Smooth muscle cell (in vitro differentiated cells): Measurements from ENCODE around the gene NPAS1. TPM values are rescaled to one million over a fixed set of nuclear protein-coding genes. Genes with fewer than 3 reads are reported as not detected.

Experiments
- DNase-seq: peaks from one replicate; lab custom pipeline; 2025; ENCODE audit not compliant: unreplicated experiment; lab: John Stamatoyannopoulos, UW
- H2AFZ ChIP-seq: fragments of 200-600 bp; sonication (generic); 2 replicates; pipeline ENCODE4 v1.6.0; 2016; ENCODE audit warnings: antibody characterized with exemption, low read depth, mild to moderate bottlenecking
- H3F3A ChIP-seq: fragments of 200-600 bp; sonication (generic); 2 replicates; pipeline ENCODE4 v1.6.0; 2017; ENCODE audit warnings: antibody characterized with exemption, low read depth
- H3K27ac ChIP-seq: fragments of 200-600 bp; sonication (generic); 2 replicates; pipeline ENCODE4 v1.5.1; 2016; ENCODE audit warnings: low read depth, mild to moderate bottlenecking
- H3K27me3 ChIP-seq: fragments of 200-600 bp; sonication (generic); 2 replicates; pipeline ENCODE4 v1.6.1; 2016; ENCODE audit warnings: low read depth, mild to moderate bottlenecking
- H3K36me3 ChIP-seq: fragments of 200-600 bp; sonication (generic); 2 replicates; pipeline ENCODE4 v1.5.1; 2016; ENCODE audit warnings: low read depth
- H3K4me1 ChIP-seq: fragments of 200-600 bp; sonication (generic); 2 replicates; pipeline ENCODE4 v1.5.1; 2016; ENCODE audit warnings: low read depth
- H3K4me2 ChIP-seq: fragments of 200-600 bp; sonication (generic); 2 replicates; pipeline ENCODE4 v1.6.0; 2016; ENCODE audit warnings: mild to moderate bottlenecking
- H3K4me3 ChIP-seq: fragments of 200-600 bp; sonication (generic); 2 replicates; pipeline ENCODE4 v1.5.1; 2016; ENCODE audit warnings: mild to moderate bottlenecking
- H3K79me2 ChIP-seq: fragments of 200-600 bp; sonication (generic); 2 replicates; pipeline ENCODE4 v1.6.0; 2016; ENCODE audit warnings: low read depth, mild to moderate bottlenecking
- H3K9ac ChIP-seq: fragments of 200-600 bp; sonication (generic); 2 replicates; pipeline ENCODE4 v1.6.0; 2016; ENCODE audit warnings: low read depth
- H3K9me3 ChIP-seq: fragments of 200-600 bp; sonication (generic); replicated peaks from 2 replicates; pipeline ENCODE4 v1.5.1; 2016; ENCODE audit warnings: low read depth
- H4K20me1 ChIP-seq: fragments of 200-600 bp; sonication (generic); 2 replicates; pipeline ENCODE4 v1.6.0; 2016; ENCODE audit warnings: low read depth
- WGBS: methylation state at CpG from one replicate; pipeline ENCODE4 v1.1.7; 2016; ENCODE audit warnings: low lambda C conversion rate; 5-methylcytosine and 5-hydroxymethylcytosine counted together
- polyA plus RNA-seq: library from polyadenylated mRNA; unstranded; fragments of >200 nt; fragmentation: Nextera tagmentation; extraction: Ambion mirVana; gene quantifications from 2 replicates; pipeline ENCODE4 v1.2.1, GENCODE V29; 2016
- total RNA-seq: library from RNA; depleted of rRNA; stranded (reverse); fragments of >200 nt; gene quantifications from 2 replicates; pipeline ENCODE4 v1.2.3, GENCODE V29; 2014
- TF ChIP-seq, protein P1 (sequence below): fragments of 200-600 bp; sonication (generic); IDR thresholded peaks from 2 replicates; pipeline ENCODE4 v1.5.1; 2017; ENCODE audit warnings: borderline replicate concordance, mild to moderate bottlenecking, antibody characterized with exemption; ENCODE audit not compliant: insufficient read depth, poor library complexity, severe bottlenecking

Gene NPAS1
- total and polyA plus RNA-seq, 2 experiments from 2014 or later = 0.76 to 4.7 TPM

DNA sequence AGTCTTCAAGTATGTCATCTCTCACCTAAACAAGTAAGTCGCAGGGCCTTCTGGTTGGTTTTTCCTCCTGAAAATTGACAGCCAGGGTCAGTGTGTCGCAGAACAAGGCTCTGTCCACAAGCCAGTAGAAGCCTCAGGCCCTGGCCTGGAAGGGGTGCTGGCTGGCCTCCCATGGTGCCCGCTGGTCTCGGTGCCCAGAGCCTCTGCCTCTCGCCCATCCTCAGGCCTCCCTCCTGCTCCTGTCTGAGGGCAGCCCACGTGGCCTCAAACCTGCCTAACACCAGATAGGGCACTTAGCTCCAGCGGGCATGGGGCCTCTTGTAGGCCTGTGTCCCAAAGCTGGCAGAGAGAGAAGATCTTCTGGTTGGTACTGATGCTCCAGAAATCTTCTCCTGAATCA is 20.3 kb upstream of the NPAS1 start:
- no peaks in the 10 kb centered on the region for H3K9me3 ChIP-seq
- WGBS = 93% methylated on average over 7 of the region's 7 CpGs
- H3K79me2 ChIP-seq = no peaks in the 10 kb centered on the region
- TF ChIP-seq, protein P1, sequence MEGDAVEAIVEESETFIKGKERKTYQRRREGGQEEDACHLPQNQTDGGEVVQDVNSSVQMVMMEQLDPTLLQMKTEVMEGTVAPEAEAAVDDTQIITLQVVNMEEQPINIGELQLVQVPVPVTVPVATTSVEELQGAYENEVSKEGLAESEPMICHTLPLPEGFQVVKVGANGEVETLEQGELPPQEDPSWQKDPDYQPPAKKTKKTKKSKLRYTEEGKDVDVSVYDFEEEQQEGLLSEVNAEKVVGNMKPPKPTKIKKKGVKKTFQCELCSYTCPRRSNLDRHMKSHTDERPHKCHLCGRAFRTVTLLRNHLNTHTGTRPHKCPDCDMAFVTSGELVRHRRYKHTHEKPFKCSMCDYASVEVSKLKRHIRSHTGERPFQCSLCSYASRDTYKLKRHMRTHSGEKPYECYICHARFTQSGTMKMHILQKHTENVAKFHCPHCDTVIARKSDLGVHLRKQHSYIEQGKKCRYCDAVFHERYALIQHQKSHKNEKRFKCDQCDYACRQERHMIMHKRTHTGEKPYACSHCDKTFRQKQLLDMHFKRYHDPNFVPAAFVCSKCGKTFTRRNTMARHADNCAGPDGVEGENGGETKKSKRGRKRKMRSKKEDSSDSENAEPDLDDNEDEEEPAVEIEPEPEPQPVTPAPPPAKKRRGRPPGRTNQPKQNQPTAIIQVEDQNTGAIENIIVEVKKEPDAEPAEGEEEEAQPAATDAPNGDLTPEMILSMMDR = no peak
- H3K9ac ChIP-seq = no peak overlapping the region
- H2AFZ ChIP-seq = no peak overlapping the region
- no peak overlapping the region for H3K4me2 ChIP-seq
- no peaks in the 10 kb centered on the region for H3K36me3 ChIP-seq
- H3K4me1 ChIP-seq = no peaks in the 10 kb centered on the region
- no peaks in the 10 kb centered on the region for H3K27me3 ChIP-seq
- no peaks in the 10 kb centered on the region for H4K20me1 ChIP-seq
- H3K4me3 ChIP-seq = no peak overlapping the region
- DNase-seq = no peak
- H3K27ac ChIP-seq = no peak overlapping the region
- no peaks in the 10 kb centered on the region for H3F3A ChIP-seq

DNA sequence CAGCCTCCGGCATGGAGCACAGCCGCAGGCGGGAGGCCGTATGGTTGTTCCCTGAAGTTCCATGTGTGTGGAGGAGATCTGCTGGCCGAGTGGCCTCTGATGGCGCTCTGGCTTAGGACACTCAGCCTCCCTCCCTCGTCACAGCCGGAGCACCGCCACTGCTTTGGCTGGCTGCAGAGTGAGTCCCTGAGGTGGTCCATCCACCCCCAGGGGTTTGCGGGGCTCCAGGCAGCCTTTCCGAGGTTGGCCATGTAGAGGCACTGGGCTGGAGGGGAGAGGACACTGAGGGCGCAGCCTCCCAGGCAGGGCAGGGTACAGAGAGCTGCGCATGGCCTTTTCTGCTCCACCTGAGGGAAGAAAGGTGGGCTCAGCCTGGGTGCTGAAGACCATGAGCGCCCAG is 19.8 kb upstream of the NPAS1 start:
- TF ChIP-seq, protein P1 = no peak
- Histone ChIP-seq H3K36me3 (no peaks in the 10 kb centered on the region), H3K4me3 (no peak overlapping the region), H3K4me1 (no peaks in the 10 kb centered on the region), H3K9ac (no peak overlapping the region), H3F3A (no peaks in the 10 kb centered on the region), H2AFZ (no peak overlapping the region), H4K20me1 (no peaks in the 10 kb centered on the region), H3K4me2 (no peak overlapping the region), H3K27me3 (no peaks in the 10 kb centered on the region), H3K9me3 (no peaks in the 10 kb centered on the region), H3K27ac (no peak overlapping the region), H3K79me2 (no peaks in the 10 kb centered on the region)
- no peak for DNase-seq
- WGBS = 96% methylated on average over 14 of the region's 14 CpGs

DNA sequence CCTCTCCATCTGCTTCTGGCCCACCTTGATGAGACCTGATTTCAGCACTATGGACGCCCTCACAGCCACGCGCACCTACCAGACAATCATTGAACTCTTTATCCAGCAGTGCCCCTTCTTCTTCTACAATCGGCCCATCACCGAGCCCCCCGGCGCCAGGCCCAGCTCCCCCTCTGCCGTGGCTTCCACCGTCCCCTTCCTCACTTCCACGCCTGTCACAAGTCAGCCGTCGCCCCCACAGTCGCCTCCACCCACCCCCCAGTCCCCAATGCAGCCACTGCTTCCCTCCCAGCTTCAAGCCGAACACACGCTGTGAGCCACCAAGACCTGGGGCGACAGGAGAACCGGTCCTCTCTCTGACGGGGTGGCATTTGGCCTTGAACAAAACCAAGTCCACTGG is 19.3 kb upstream of the NPAS1 start:
- Histone ChIP-seq H3K9me3 (no peaks in the 10 kb centered on the region), H3K4me1 (no peaks in the 10 kb centered on the region), H3K4me2 (no peak overlapping the region), H2AFZ (no peak overlapping the region), H3K27ac (no peak overlapping the region), H3F3A (no peaks in the 10 kb centered on the region), H3K4me3 (no peak overlapping the region), H3K36me3 (no peaks in the 10 kb centered on the region), H3K27me3 (no peaks in the 10 kb centered on the region), H3K9ac (no peak overlapping the region), H3K79me2 (no peaks in the 10 kb centered on the region), H4K20me1 (no peaks in the 10 kb centered on the region)
- TF ChIP-seq, protein P1 = no peak
- WGBS = 98% methylated on average over 9 of the region's 18 CpGs
- no peak for DNase-seq

DNA sequence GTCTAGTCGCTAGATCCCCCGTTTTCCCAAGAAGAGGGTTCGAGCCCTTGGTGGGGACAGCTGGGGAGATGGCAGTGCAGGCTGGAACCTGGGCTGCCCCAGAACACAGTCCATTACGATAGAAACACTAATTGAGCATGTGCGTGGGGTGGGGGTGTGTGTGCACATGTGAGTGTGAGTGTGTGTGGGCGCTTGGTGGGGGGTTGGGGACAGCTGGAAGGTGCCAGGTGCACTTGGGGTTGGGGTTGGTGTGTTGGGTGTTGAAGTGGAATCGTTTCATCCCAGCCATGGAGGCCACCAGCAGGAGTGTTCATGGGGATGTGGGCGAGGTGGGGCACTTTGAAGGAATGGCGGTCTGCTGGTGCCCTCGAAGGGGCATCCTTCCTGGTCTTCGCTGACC is 18.1 kb upstream of the NPAS1 start:
- 96% methylated on average over 10 of the region's 11 CpGs for WGBS
- TF ChIP-seq, protein P1 = no peak
- H3K9me3 ChIP-seq = no peaks in the 10 kb centered on the region
- H3K4me1 ChIP-seq = no peaks in the 10 kb centered on the region
- H3K27me3 ChIP-seq = no peaks in the 10 kb centered on the region
- H3F3A ChIP-seq = no peaks in the 10 kb centered on the region
- H3K27ac ChIP-seq = no peak overlapping the region
- H3K79me2 ChIP-seq = no peaks in the 10 kb centered on the region
- H4K20me1 ChIP-seq = no peaks in the 10 kb centered on the region
- no peak overlapping the region for H2AFZ ChIP-seq
- no peaks in the 10 kb centered on the region for H3K36me3 ChIP-seq
- no peak overlapping the region for H3K9ac ChIP-seq
- H3K4me2 ChIP-seq = no peak overlapping the region
- no peak overlapping the region for H3K4me3 ChIP-seq
- DNase-seq = no peak
